Erythroblast (primary cell): ENCODE results near the gene GRIK5.

Experiments used
- GATA1 ChIP-seq: IDR thresholded peaks from 2 replicates; pipeline ENCODE4 v1.6.1; 2011; ENCODE audit warnings: low read depth, mild to moderate bottlenecking, control low read depth, low read length, moderate library complexity
- POLR2A ChIP-seq: IDR thresholded peaks from 2 replicates; pipeline ENCODE4 v1.6.1; 2011; ENCODE audit warnings: mild to moderate bottlenecking, low read length

GRCh38 chr19:42048992-42049391 is 21.0 kb downstream of the GRIK5 start:
- no peak for TF ChIP-seq POLR2A
- TF ChIP-seq GATA1, result no peak
